Measurements from ENCODE around the gene LFNG.

The LFNG gene

DNA sequence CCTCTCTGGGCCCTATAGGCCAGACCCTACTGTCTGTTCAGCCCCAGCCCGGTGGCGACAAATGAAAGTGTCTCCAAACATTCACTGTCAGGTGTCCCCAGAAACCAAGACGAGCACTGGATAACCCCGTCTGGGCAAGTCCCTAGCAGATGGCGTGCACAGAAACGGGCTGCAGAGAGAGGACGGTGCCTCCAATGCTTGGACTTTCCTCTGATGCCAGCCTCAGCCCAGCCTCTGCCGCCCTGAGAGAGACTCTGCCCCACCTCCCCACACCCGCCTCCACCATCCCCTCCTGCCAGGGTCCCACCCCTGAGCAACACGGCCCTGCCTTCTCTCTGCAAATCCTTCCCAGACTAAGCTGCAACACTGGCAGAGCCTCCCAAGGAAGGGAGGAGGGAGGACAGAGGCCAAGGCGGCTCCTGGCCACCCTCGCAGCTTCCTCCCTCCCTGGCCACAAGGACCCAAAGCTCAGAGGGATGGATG is 7.4 kb upstream of the LFNG start:
- no peak overlapping the region for H3K4me3 ChIP-seq (replicated peaks; ENCODE audit: low read depth, low read length)
- TF ChIP-seq, protein P1, sequence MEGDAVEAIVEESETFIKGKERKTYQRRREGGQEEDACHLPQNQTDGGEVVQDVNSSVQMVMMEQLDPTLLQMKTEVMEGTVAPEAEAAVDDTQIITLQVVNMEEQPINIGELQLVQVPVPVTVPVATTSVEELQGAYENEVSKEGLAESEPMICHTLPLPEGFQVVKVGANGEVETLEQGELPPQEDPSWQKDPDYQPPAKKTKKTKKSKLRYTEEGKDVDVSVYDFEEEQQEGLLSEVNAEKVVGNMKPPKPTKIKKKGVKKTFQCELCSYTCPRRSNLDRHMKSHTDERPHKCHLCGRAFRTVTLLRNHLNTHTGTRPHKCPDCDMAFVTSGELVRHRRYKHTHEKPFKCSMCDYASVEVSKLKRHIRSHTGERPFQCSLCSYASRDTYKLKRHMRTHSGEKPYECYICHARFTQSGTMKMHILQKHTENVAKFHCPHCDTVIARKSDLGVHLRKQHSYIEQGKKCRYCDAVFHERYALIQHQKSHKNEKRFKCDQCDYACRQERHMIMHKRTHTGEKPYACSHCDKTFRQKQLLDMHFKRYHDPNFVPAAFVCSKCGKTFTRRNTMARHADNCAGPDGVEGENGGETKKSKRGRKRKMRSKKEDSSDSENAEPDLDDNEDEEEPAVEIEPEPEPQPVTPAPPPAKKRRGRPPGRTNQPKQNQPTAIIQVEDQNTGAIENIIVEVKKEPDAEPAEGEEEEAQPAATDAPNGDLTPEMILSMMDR (IDR thresholded peaks at IDR 0.05; ENCODE audit: low read depth, low read length, missing control alignments): no peak
- DNase-seq (ENCODE audit: extremely low read depth, low read depth): no peak

DNA sequence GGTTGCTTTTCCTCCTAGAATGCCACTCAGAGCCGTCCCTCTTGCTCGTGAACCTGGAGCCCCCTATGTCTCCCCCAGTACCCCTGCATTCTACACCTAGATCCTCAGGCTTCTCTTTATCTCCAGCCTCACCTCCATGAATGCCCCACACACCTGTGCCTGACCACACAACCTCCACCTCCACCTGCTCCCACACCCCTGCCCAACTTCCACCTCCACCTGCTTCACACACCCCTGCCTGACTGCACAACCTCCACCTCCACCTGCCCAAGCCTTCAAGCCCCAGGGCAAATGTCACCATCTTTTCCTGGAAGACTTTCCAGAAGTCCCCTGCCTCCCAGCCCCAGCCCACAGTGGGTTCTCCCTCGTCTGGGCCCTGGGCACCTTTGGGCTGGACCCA is 6.9 kb upstream of the LFNG start:
- DNase-seq (ENCODE audit: extremely low read depth, low read depth): no peak
- TF ChIP-seq, protein P1 (IDR thresholded peaks at IDR 0.05; ENCODE audit: low read depth, low read length, missing control alignments): no peak
- H3K4me3 ChIP-seq (replicated peaks; ENCODE audit: low read depth, low read length): no peak overlapping the region

DNA sequence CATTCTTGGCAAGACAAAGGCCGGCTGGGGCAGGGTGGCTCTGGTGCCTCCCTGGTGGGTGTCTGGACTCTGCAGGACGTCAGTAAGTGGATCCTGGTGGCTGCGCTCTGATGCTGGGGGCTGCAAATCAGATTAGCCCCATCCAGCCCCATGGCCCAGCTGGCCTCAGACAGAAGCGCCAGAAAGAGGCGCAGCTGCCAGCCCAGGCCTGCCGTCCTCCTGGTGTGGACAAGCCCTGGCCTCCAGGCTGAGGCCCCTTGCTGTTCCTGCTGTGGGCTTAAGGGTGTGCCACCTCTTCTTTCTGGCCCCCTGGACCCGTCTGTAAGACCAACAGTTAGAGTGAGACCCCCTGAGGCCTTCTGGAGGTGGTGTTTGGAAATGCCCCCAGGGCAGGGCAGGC is 5.9 kb upstream of the LFNG start:
- TF ChIP-seq, protein P1 (IDR thresholded peaks at IDR 0.05; ENCODE audit: low read depth, low read length, missing control alignments): no peak
- no peak for DNase-seq (ENCODE audit: extremely low read depth, low read depth)
- H3K4me3 ChIP-seq (replicated peaks; ENCODE audit: low read depth, low read length): no peak overlapping the region

DNA sequence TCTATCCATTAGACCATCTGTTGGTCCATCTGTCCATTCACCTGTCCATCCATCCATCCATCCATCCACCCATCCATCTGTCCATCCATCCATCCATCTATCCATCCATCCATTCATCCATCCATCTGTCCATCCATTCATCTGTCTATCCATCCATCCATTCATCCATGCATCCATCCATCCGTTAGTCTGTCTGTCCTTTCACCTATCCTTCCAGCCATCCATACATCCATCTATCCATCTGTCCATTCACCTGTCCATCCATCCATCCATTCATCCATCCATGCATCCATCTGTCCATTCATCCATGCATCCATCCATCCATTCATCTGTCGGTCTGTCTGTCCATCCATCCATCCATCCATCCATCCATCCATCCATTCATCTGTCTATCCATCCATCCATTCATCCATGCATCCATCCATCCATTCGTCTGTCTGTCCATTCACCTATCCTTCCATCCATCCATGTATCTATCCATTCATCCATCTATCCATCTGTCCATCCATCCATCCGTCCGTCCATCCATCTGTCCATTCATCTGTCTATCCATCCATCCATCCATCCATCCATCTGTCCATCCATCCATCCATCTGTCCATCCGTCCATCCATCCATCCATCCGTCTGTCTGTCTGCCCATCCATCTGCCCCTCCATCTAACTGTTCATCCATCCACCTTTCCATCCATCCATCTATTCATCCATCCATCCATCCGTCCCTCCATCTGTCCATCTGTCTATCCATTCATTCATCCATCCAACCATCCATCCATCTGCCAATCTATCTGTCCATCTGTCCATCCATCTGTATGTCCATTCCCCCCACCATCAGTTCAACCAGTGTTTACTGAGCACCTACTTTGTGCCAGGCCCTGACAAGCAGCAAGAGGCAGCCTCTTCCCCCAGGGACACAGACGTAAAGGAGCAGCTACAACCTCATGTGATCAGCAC is 4.8 kb upstream of the LFNG start:
- DNase-seq (ENCODE audit: extremely low read depth, low read depth): no peak
- no peak overlapping the region for H3K4me3 ChIP-seq (replicated peaks; ENCODE audit: low read depth, low read length)
- TF ChIP-seq, protein P1 (IDR thresholded peaks at IDR 0.05; ENCODE audit: low read depth, low read length, missing control alignments): no peak

DNA sequence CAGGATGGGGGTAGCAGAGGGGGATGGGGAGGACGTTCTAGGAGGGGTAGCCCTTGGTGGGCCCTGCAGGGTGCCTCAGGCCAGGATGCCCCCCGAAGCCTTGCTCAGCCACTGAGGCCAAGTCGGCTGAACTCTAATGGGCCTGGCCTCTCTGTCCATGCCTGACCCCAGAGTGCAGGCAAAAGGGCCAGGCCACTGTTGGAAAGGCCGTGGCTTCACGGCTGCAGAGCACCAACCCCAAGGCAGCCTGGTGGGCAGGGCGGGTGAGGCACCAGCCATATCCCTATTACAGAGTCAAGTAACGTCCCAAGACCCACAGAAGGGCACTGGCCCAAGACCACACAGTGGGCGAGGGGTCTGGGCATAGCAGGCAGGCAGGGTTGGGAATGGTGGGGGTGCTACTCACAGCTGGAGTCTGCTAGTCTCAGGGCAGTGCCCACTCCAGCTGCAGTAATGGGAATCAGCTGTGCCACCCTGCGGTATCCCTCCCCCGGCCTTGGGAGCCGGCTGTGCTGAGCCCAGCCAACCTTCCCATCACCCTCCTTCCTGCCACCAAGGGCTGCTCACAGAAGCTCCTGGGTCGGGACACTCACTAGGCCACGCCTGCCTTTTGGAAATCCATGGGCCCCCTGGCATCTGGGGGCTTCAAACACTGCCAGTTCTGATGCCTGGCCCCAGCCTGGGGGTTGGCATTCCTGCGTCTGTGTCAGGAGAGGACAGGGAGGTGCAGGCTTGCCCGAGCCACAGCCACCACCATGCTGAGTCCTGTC is 4.0 kb upstream of the LFNG start:
- TF ChIP-seq, protein P1 (IDR thresholded peaks at IDR 0.05; ENCODE audit: low read depth, low read length, missing control alignments): no peak
- DNase-seq (ENCODE audit: extremely low read depth, low read depth): no peak
- H3K4me3 ChIP-seq (replicated peaks; ENCODE audit: low read depth, low read length): no peak overlapping the region

DNA sequence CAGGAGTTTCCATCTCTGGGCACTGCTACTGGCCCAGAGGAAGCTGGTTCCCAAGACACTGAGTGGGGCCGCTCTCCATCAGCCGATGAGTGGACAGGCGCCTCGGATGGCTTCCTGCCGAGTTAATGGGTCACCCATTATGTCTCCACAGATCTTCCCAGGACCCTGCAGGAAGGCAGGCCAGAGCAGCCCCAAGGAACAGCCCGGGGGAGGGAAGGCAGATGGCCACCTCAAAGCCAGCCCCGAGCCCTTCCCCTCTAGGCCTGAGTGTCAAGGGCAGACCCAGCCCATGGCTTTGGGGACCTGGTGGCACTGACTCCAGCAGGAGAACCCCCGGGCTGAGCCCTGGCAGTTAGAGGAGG is 3.4 kb upstream of the LFNG start:
- TF ChIP-seq, protein P1 (IDR thresholded peaks at IDR 0.05; ENCODE audit: low read depth, low read length, missing control alignments): no peak
- DNase-seq (ENCODE audit: extremely low read depth, low read depth): no peak
- H3K4me3 ChIP-seq (replicated peaks; ENCODE audit: low read depth, low read length): no peak overlapping the region

Measured in HFF-Myc (cell line).